Natural killer cell (primary cell): ENCODE data around the gene DUSP7. TPM values are rescaled to one million over a fixed set of nuclear protein-coding genes. Genes with fewer than 3 reads are reported as not detected.
A peak's percentile ranks its signal among the peaks of the same experiment; 100 is the strongest.

ENCODE experiments used
- ATAC-seq, 3 donors: fragments of 150-1000 bp in 2 of 3; fragments of 200-7000 bp in 1 of 3; cut with Tn5 transposase; 1 replicate in 1 of 3; 2 replicates in 2 of 3; pipeline ENCODE4 v1.10.0; 2021; ENCODE audit warnings: mild to moderate bottlenecking in 2 of 3, moderate library complexity in 2 of 3
- DNase-seq, 2 donors: peaks; one replicate each; pipeline versions ENCODE4 v3.0.0 to v3.0.0-alpha.2; 2013 to 2021; ENCODE audit warnings: mixed read lengths in 1 of 2
- H3K27ac ChIP-seq: one replicate; pipeline ENCODE4 v1.5.1; 2013; ENCODE audit warnings: mild to moderate bottlenecking, low read length
- H3K27me3 ChIP-seq: one replicate; pipeline ENCODE4 v1.6.1; 2013; ENCODE audit warnings: low read length; ENCODE audit not compliant: control insufficient read depth, insufficient read depth
- H3K36me3 ChIP-seq: one replicate; pipeline ENCODE4 v1.6.1; 2013; ENCODE audit warnings: low read length; ENCODE audit not compliant: control insufficient read depth, insufficient read depth
- H3K4me1 ChIP-seq: one replicate; pipeline ENCODE4 v1.6.1; 2013; ENCODE audit warnings: low read length; ENCODE audit not compliant: control insufficient read depth, insufficient read depth
- H3K4me3 ChIP-seq: one replicate; pipeline ENCODE4 v1.5.1; 2013; ENCODE audit warnings: low read length
- H3K9me3 ChIP-seq: one replicate; pipeline ENCODE4 v1.6.1; 2013; ENCODE audit warnings: low read length; ENCODE audit not compliant: control insufficient read depth, insufficient read depth
- H3K27ac Mint-ChIP-seq, 2 donors: one replicate each; pipeline ENCODE4 v1.8.0; 2022; ENCODE audit warnings: mild to moderate bottlenecking in 2 of 2, mixed read lengths in 2 of 2, moderate library complexity in 1 of 2
- H3K27me3 Mint-ChIP-seq, 2 donors: one replicate each; pipeline ENCODE4 v1.8.0; 2022; ENCODE audit warnings: low read depth in 2 of 2, mixed read lengths in 2 of 2
- H3K36me3 Mint-ChIP-seq: one replicate; pipeline ENCODE4 v1.8.0; 2022; ENCODE audit warnings: mixed read lengths
- H3K4me1 Mint-ChIP-seq, 2 donors: one replicate each; pipeline ENCODE4 v1.8.0; 2022; ENCODE audit warnings: mixed read lengths in 2 of 2
- H3K4me3 Mint-ChIP-seq: one replicate; pipeline ENCODE4 v1.8.0; 2022; ENCODE audit warnings: mild to moderate bottlenecking, moderate library complexity, mixed read lengths
- H3K9me3 Mint-ChIP-seq, 2 donors: one replicate each; pipeline ENCODE4 v1.8.0; 2022; ENCODE audit warnings: mixed read lengths in 2 of 2
- CTCF ChIP-seq: fragments of 200-600 bp; IDR thresholded peaks from one replicate; pipeline ENCODE4 v1.8.0; 2022; ENCODE audit warnings: antibody characterized with exemption
- WGBS: methylation state at CpG from one replicate; pipeline ENCODE4 v1.1.7; 2013; ENCODE audit warnings: missing lambda C conversion rate; ENCODE audit not compliant: insufficient coverage; 5-methylcytosine and 5-hydroxymethylcytosine counted together
- intact Hi-C: fragments of 100-400 bp; cut with micrococcal nuclease; formaldehyde crosslinking; loops from one replicate; pipeline ENCODE4 v1.14.2; 2022
- total RNA-seq, 4 donors: library from RNA; stranded (reverse); fragments of 120-200 nt in 1 of 4; gene quantifications; one replicate each; pipeline versions ENCODE4 v1.2.3 to v1.2.4, GENCODE V29; 2013 to 2022

DUSP7 gene
- total RNA-seq, 3 donors from 2014 or later (not counting 1 experiment from before 2014, with no cell fraction given): 8.7 to 17.4 (median 11.6) TPM

GRCh38 chr3:52090131-52090932 lies 34.0 kb upstream of the DUSP7 start:
- H3K27ac ChIP-seq: no peak overlapping the region
- Mint-ChIP-seq H3K4me1 (peaks cover 25% of the 10 kb centered on the region in 2 donors), H3K27ac (no peak overlapping the region), H3K9me3 (no peaks in the 10 kb centered on the region), H3K4me3 (no peak overlapping the region), H3K27me3 (no peaks in the 10 kb centered on the region), H3K36me3 (no peaks in the 10 kb centered on the region)
- H3K4me3 ChIP-seq: no peak overlapping the region
- no peak for TF ChIP-seq CTCF
- no peaks in the 10 kb centered on the region for H3K27me3 ChIP-seq
- ATAC-seq (no peak), DNase-seq (no peak)
- peaks cover 35% of the 10 kb centered on the region for H3K4me1 ChIP-seq
- intact Hi-C loops: no loop called here
- WGBS: 72% methylated on average over 12 of the region's 12 CpGs
- H3K9me3 ChIP-seq: no peaks in the 10 kb centered on the region
- H3K36me3 ChIP-seq: no peaks in the 10 kb centered on the region

GRCh38 chr3:52089691-52090090 lies 33.3 kb upstream of the DUSP7 start:
- Mint-ChIP-seq H3K9me3 (no peaks in the 10 kb centered on the region), H3K4me1 (peaks cover 29% of the 10 kb centered on the region in 2 donors), H3K27me3 (no peaks in the 10 kb centered on the region), H3K36me3 (no peaks in the 10 kb centered on the region), H3K27ac (no peak overlapping the region), H3K4me3 (no peak overlapping the region)
- H3K27ac ChIP-seq: no peak overlapping the region
- H3K4me3 ChIP-seq: no peak overlapping the region
- ATAC-seq (no peak), DNase-seq (no peak)
- no peaks in the 10 kb centered on the region for H3K27me3 ChIP-seq
- intact Hi-C loops: no loop called here
- WGBS: 99% methylated on average over 3 of the region's 4 CpGs
- H3K9me3 ChIP-seq: no peaks in the 10 kb centered on the region
- no peak for TF ChIP-seq CTCF
- H3K36me3 ChIP-seq: no peaks in the 10 kb centered on the region
- peaks cover 38% of the 10 kb centered on the region for H3K4me1 ChIP-seq

- no peak overlapping the region for H3K27ac ChIP-seq
- peak in 2 of 3 donors; percentile 45 to 58 for ATAC-seq
- TF ChIP-seq CTCF: no peak
- Mint-ChIP-seq H3K4me3 (no peak overlapping the region), H3K36me3 (no peaks in the 10 kb centered on the region), H3K4me1 (peaks cover 29 to 30% of the 10 kb centered on the region in 2 donors), H3K9me3 (no peaks in the 10 kb centered on the region), H3K27ac (peak overlapping the region in 1 of 2 donors; percentile 18), H3K27me3 (no peaks in the 10 kb centered on the region)
- H3K4me1 ChIP-seq: peaks cover 38% of the 10 kb centered on the region
- WGBS: 85% methylated on average over 17 of the region's 17 CpGs
- no peaks in the 10 kb centered on the region for H3K36me3 ChIP-seq
- H3K27me3 ChIP-seq: no peaks in the 10 kb centered on the region
- intact Hi-C loops: no loop called here
- no peaks in the 10 kb centered on the region for H3K9me3 ChIP-seq
- no peak for DNase-seq
- no peak overlapping the region for H3K4me3 ChIP-seq
Observed at GRCh38 chr3:52088445-52089367, 32.3 kb upstream of the DUSP7 start.
